A549 treated with CORT108297 at 1 μM for 4 hours (cell line): Measurements from ENCODE around the gene ACVR1B. TPM values are rescaled to one million over a fixed set of nuclear protein-coding genes. Genes with fewer than 3 reads are reported as not detected.

Experiments used
- total RNA-seq: library from RNA; stranded (reverse); fragments of 200-300 nt; extraction: Qiagen RNA extraction; gene quantifications from 5 replicates; pipeline ENCODE4 v1.2.3, GENCODE V29; 2022

ACVR1B gene
- total RNA-seq, result 13.2 to 17.8 TPM (median 16.7 TPM) in 5 replicates

GRCh38 chr12:51951199-51951842 is at the start of gene ACVR1B:
ACVR1B (plus strand) TSS chr12:51951699; CDS start chr12:51951744, 45 bp downstream.

GRCh38 chr12:51907083-51907855 is 44.2 kb upstream of the ACVR1B start, which contains the start of gene ACVRL1:
ACVRL1 (plus strand) TSS chr12:51907504; CDS start chr12:51912475, 4,971 bp downstream.

GRCh38 chr12:52006726-52007157 is 55.2 kb downstream of the ACVR1B start, which contains the start of gene TAMALIN:
TAMALIN (plus strand) TSS chr12:52006946; CDS start chr12:52007020, 74 bp downstream.

Other genes with a start within 250 kb of the ACVR1B start
- gene FIGNL2, start 103.0 kb upstream of the ACVR1B start, total RNA-seq, result 0.17 to 0.30 TPM (median 0.29 TPM) in 5 replicates
- 0.08 to 0.12 TPM in 2 of 5 replicates, not detected in the others for gene ANKRD33, start 63.6 kb upstream of the ACVR1B start, total RNA-seq
- gene ACVRL1, start 44.2 kb upstream of the ACVR1B start, total RNA-seq, result 0.04 to 0.24 TPM (median 0.17 TPM) in 5 replicates
- 0.32 to 0.58 TPM (median 0.41 TPM) in 5 replicates for gene TAMALIN, start 55.2 kb downstream of the ACVR1B start, total RNA-seq
- 29.4 to 44.3 TPM (median 34.2 TPM) in 5 replicates for gene NR4A1, start 99.7 kb downstream of the ACVR1B start, total RNA-seq
- gene ATG101, start 118.3 kb downstream of the ACVR1B start, total RNA-seq, result 82.5 to 103 TPM (median 103 TPM) in 5 replicates
- gene SMIM41, start 128.0 kb downstream of the ACVR1B start, total RNA-seq, result not detected in 5 replicates
- 48.5 to 70.6 TPM (median 60.1 TPM) in 5 replicates for gene KRT80, start 240.3 kb downstream of the ACVR1B start, total RNA-seq